Right lobe of liver (tissue), 4 donors: ENCODE data around the gene COX18.

Experiments
- POLR2A ChIP-seq: fragments of 450-650 bp; IDR thresholded peaks from one replicate; pipeline ENCODE4 v1.6.1; 2017; ENCODE audit warnings: antibody characterized with exemption, mild to moderate bottlenecking
- TF ChIP-seq, protein P1 (sequence below), 4 donors: fragments of 200-600 bp in 3 of 4; fragments of 450-650 bp in 1 of 4; IDR thresholded peaks; one replicate each; pipeline versions ENCODE4 v1.5.1 to v1.8.0; 2016 to 2022; ENCODE audit warnings: antibody characterized with exemption in 4 of 4, mild to moderate bottlenecking in 2 of 4
- donor health status: DM: no; HTN: no; CAD: no.
- donor health status: DM: no; HTN: no; CAD: no.
- donor health status: DM: no; HTN: yes; CAD: no.

DNA sequence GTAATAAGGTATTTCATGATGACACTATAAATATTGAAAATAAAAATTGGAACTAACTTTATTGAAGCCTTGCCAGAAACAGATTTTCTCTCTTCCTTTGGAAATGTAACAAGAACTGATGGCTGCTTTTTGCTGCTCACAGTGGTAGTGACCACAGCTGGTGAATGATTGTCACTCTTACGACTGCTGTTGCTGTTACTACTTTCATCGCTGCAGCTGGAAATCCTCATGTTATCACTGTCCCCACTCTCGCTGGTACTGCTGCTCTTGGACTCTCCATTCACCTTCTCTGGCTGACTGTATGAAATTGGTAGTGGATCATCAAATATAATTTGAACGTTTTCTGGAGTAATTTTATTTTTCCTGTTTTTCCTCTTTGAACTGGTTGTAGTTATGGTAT, 28.5 kb upstream of the COX18 start:
- TF ChIP-seq, protein P1, sequence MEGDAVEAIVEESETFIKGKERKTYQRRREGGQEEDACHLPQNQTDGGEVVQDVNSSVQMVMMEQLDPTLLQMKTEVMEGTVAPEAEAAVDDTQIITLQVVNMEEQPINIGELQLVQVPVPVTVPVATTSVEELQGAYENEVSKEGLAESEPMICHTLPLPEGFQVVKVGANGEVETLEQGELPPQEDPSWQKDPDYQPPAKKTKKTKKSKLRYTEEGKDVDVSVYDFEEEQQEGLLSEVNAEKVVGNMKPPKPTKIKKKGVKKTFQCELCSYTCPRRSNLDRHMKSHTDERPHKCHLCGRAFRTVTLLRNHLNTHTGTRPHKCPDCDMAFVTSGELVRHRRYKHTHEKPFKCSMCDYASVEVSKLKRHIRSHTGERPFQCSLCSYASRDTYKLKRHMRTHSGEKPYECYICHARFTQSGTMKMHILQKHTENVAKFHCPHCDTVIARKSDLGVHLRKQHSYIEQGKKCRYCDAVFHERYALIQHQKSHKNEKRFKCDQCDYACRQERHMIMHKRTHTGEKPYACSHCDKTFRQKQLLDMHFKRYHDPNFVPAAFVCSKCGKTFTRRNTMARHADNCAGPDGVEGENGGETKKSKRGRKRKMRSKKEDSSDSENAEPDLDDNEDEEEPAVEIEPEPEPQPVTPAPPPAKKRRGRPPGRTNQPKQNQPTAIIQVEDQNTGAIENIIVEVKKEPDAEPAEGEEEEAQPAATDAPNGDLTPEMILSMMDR (IDR thresholded peaks at IDR 0.05) = no peak
- no peak for TF ChIP-seq POLR2A
